Umbilical cord (tissue), 2 donors: ENCODE data around the gene RXFP2. TPM values are rescaled to one million over a fixed set of nuclear protein-coding genes. Genes with fewer than 3 reads are reported as not detected.

Experiments
- DNase-seq: peaks from one replicate; pipeline ENCODE4 v3.0.0-alpha.2; 2015; ENCODE audit warnings: low spot score
- total RNA-seq: library from RNA; depleted of rRNA; stranded (reverse); fragments of >200 nt; gene quantifications from one replicate; pipeline ENCODE4 v1.2.3, GENCODE V29; 2014; ENCODE audit warnings: low replicate concordance; ENCODE audit not compliant: insufficient read depth

Gene RXFP2
- total RNA-seq, 1 donor from 2014 or later, result 0.24 TPM

- no peak for DNase-seq
Observed at GRCh38 chr13:31767175-31767900, 28.0 kb downstream of the RXFP2 start.

- no peak for DNase-seq
Observed at GRCh38 chr13:31768351-31768750, 29.0 kb downstream of the RXFP2 start.

GRCh38 chr13:31769575-31769974, 30.2 kb downstream of the RXFP2 start:
- DNase-seq, result no peak

- no peak for DNase-seq
Observed at GRCh38 chr13:31772231-31772630, 32.9 kb downstream of the RXFP2 start.

- DNase-seq, result no peak
Observed at GRCh38 chr13:31773538-31773937, 34.2 kb downstream of the RXFP2 start.

- DNase-seq, result no peak
Observed at GRCh38 chr13:31774186-31774750, 34.9 kb downstream of the RXFP2 start.

GRCh38 chr13:31775148-31775547, 35.8 kb downstream of the RXFP2 start:
- no peak for DNase-seq

- peak; percentile 7 for DNase-seq
Observed at GRCh38 chr13:31775686-31776085, 36.4 kb downstream of the RXFP2 start.

GRCh38 chr13:31781064-31781463, 41.7 kb downstream of the RXFP2 start:
- DNase-seq, result no peak

GRCh38 chr13:31786011-31786410, 46.7 kb downstream of the RXFP2 start:
- no peak for DNase-seq

GRCh38 chr13:31790992-31791391, 51.7 kb downstream of the RXFP2 start:
- no peak for DNase-seq

GRCh38 chr13:31793246-31793645, 53.9 kb downstream of the RXFP2 start:
- DNase-seq, result no peak

- no peak for DNase-seq
Observed at GRCh38 chr13:31794452-31794851, 55.1 kb downstream of the RXFP2 start.

- DNase-seq, result peak; percentile 43
Observed at GRCh38 chr13:31797154-31797775, 57.9 kb downstream of the RXFP2 start.

GRCh38 chr13:31798189-31798588, 58.9 kb downstream of the RXFP2 start:
- DNase-seq, result no peak

GRCh38 chr13:31801088-31801487, 61.8 kb downstream of the RXFP2 start:
- DNase-seq, result no peak

- no peak for DNase-seq
Observed at GRCh38 chr13:31803311-31803710, 64.0 kb downstream of the RXFP2 start.

- no peak for DNase-seq
Observed at GRCh38 chr13:31805841-31806240, 66.5 kb downstream of the RXFP2 start.

GRCh38 chr13:31807090-31807541, 67.8 kb downstream of the RXFP2 start:
- DNase-seq, result no peak

- no peak for DNase-seq
Observed at GRCh38 chr13:31814536-31814935, 75.2 kb downstream of the RXFP2 start.

- no peak for DNase-seq
Observed at GRCh38 chr13:31815361-31816144, 76.2 kb downstream of the RXFP2 start.

- no peak for DNase-seq
Observed at GRCh38 chr13:31818236-31818635, 78.9 kb downstream of the RXFP2 start.
